Mesothelial cell of epicardium (in vitro differentiated cells): ENCODE results near the gene THADA. TPM values are rescaled to one million over a fixed set of nuclear protein-coding genes. Genes with fewer than 3 reads are reported as not detected.
A peak's percentile ranks its signal among the peaks of the same experiment; 100 is the strongest.

Source experiments
- DNase-seq, 2 experiments: peaks; one replicate each; pipeline ENCODE4 v3.0.0; 2021; ENCODE audit warnings: low spot score in 2 of 2; ENCODE audit not compliant: unreplicated experiment in 2 of 2
- H3K27ac Mint-ChIP-seq: 2 replicates; pipeline ENCODE4 v1.8.0; 2021; ENCODE audit warnings: mixed read lengths
- H3K27me3 Mint-ChIP-seq: 2 replicates; pipeline ENCODE4 v1.8.0; 2021; ENCODE audit warnings: low read depth, mixed read lengths
- H3K36me3 Mint-ChIP-seq: 2 replicates; pipeline ENCODE4 v1.8.0; 2021; ENCODE audit warnings: mixed read lengths
- H3K4me1 Mint-ChIP-seq: 2 replicates; pipeline ENCODE4 v1.8.0; 2021; ENCODE audit warnings: mixed read lengths
- H3K4me3 Mint-ChIP-seq: 2 replicates; pipeline ENCODE4 v1.8.0; 2021; ENCODE audit warnings: mild to moderate bottlenecking, moderate library complexity, mixed read lengths
- H3K9me3 Mint-ChIP-seq: 2 replicates; pipeline ENCODE4 v1.8.0; 2021; ENCODE audit warnings: mixed read lengths
- total RNA-seq: library from RNA; stranded (reverse); gene quantifications from 3 replicates; pipeline ENCODE4 v1.2.1, GENCODE V29; 2021
- TF ChIP-seq, protein P1 (sequence below): fragments of 200-600 bp; sonication (generic); IDR thresholded peaks from one replicate; pipeline ENCODE4 v1.5.0; 2021; ENCODE audit warnings: antibody characterized with exemption; ENCODE audit not compliant: unreplicated experiment

Gene THADA
- total RNA-seq, 1 donor from 2014 or later: 33.6 TPM

GRCh38 chr2:43210467-43211303 lies 385.2 kb downstream of the THADA start:
- no peaks in the 10 kb centered on the region for H3K27me3 Mint-ChIP-seq
- peaks cover 10% of the 10 kb centered on the region for H3K4me1 Mint-ChIP-seq
- DNase-seq: no peak
- H3K9me3 Mint-ChIP-seq: no peaks in the 10 kb centered on the region
- H3K27ac Mint-ChIP-seq: peak overlapping the region; percentile 31
- TF ChIP-seq, protein P1, sequence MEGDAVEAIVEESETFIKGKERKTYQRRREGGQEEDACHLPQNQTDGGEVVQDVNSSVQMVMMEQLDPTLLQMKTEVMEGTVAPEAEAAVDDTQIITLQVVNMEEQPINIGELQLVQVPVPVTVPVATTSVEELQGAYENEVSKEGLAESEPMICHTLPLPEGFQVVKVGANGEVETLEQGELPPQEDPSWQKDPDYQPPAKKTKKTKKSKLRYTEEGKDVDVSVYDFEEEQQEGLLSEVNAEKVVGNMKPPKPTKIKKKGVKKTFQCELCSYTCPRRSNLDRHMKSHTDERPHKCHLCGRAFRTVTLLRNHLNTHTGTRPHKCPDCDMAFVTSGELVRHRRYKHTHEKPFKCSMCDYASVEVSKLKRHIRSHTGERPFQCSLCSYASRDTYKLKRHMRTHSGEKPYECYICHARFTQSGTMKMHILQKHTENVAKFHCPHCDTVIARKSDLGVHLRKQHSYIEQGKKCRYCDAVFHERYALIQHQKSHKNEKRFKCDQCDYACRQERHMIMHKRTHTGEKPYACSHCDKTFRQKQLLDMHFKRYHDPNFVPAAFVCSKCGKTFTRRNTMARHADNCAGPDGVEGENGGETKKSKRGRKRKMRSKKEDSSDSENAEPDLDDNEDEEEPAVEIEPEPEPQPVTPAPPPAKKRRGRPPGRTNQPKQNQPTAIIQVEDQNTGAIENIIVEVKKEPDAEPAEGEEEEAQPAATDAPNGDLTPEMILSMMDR: no peak
- no peaks in the 10 kb centered on the region for H3K36me3 Mint-ChIP-seq
- H3K4me3 Mint-ChIP-seq: no peak overlapping the region

- Mint-ChIP-seq H3K27me3 (no peaks in the 10 kb centered on the region), H3K27ac (peak overlapping the region; percentile 45), H3K4me3 (no peak overlapping the region), H3K9me3 (no peaks in the 10 kb centered on the region), H3K4me1 (peaks cover 10% of the 10 kb centered on the region), H3K36me3 (no peaks in the 10 kb centered on the region)
- no peak for DNase-seq
- TF ChIP-seq, protein P1: no peak
Observed at GRCh38 chr2:43210125-43210466, 385.7 kb downstream of the THADA start.

GRCh38 chr2:43209204-43209717 lies 386.6 kb downstream of the THADA start:
- Mint-ChIP-seq H3K36me3 (no peaks in the 10 kb centered on the region), H3K27ac (no peak overlapping the region), H3K4me1 (peaks cover 10% of the 10 kb centered on the region), H3K27me3 (no peaks in the 10 kb centered on the region), H3K9me3 (no peaks in the 10 kb centered on the region), H3K4me3 (no peak overlapping the region)
- TF ChIP-seq, protein P1: no peak
- DNase-seq: no peak

- DNase-seq: no peak
- Mint-ChIP-seq H3K27me3 (no peaks in the 10 kb centered on the region), H3K4me1 (peaks cover 12% of the 10 kb centered on the region), H3K36me3 (no peaks in the 10 kb centered on the region), H3K27ac (no peak overlapping the region), H3K4me3 (no peak overlapping the region), H3K9me3 (no peaks in the 10 kb centered on the region)
- TF ChIP-seq, protein P1: no peak
Observed at GRCh38 chr2:43207553-43208300, 388.1 kb downstream of the THADA start.

DNA sequence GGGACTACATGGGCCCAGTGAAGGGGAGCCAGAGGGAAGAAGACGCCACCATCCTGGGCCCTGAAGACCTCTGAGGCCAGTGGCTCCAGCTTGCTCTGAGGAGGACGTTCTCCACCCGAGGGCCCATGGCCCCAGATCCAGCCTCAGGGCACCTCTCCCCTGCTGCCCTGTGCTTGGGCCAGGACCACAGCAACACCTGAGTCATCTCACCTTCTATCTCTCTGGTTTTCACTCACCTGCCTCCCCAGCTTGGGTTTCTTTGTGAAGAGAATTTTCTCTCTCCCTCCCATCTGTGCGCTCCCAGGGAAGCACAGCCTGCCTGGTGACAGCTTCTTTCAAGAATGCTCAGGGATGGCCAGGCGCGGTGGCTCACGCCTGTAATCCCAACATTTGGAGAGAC lies 389.2 kb downstream of the THADA start:
- Mint-ChIP-seq H3K27me3 (no peaks in the 10 kb centered on the region), H3K4me3 (no peak overlapping the region), H3K4me1 (peaks cover 12% of the 10 kb centered on the region), H3K9me3 (no peaks in the 10 kb centered on the region), H3K36me3 (no peaks in the 10 kb centered on the region), H3K27ac (no peak overlapping the region)
- no peak for DNase-seq
- TF ChIP-seq, protein P1: no peak
